Measurements from ENCODE around the gene ZC3H18.

DNA sequence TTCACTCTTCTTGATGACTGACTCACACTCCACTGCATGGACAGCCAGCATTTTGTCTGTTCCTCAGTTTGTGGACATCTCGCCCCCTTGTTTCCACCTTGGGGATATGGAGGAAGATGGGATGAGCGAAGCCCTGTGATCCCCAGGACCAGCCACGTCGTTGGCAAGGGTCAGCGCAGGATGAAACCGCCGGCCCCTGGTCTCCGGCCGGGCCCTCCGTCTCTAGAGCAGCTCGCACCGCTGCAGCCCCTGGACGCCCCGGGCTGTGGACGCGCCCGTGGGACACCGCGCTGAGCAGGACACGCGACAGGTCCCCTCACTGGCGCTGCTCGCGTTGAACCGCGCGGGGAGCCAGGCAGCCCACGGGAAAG lies 604 bp upstream of the ZC3H18 start:
- TF ChIP-seq, protein P1, sequence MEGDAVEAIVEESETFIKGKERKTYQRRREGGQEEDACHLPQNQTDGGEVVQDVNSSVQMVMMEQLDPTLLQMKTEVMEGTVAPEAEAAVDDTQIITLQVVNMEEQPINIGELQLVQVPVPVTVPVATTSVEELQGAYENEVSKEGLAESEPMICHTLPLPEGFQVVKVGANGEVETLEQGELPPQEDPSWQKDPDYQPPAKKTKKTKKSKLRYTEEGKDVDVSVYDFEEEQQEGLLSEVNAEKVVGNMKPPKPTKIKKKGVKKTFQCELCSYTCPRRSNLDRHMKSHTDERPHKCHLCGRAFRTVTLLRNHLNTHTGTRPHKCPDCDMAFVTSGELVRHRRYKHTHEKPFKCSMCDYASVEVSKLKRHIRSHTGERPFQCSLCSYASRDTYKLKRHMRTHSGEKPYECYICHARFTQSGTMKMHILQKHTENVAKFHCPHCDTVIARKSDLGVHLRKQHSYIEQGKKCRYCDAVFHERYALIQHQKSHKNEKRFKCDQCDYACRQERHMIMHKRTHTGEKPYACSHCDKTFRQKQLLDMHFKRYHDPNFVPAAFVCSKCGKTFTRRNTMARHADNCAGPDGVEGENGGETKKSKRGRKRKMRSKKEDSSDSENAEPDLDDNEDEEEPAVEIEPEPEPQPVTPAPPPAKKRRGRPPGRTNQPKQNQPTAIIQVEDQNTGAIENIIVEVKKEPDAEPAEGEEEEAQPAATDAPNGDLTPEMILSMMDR (IDR thresholded peaks at IDR 0.05), result no peak
- TF ChIP-seq EP300 (IDR thresholded peaks at IDR 0.05) (no peak), POLR2A (IDR thresholded peaks at IDR 0.05) (no peak)

Measured in ovary (tissue), 3 donors.